RWPE2 (cell line): ENCODE data around the gene NT5C1B.

Experiments used
- ATAC-seq: fragments of 200-7000 bp; cut with Tn5 transposase; 3 replicates; pipeline ENCODE4 v1.9.1; 2021; ENCODE audit warnings: low read depth
- DNase-seq: peaks from one replicate; pipeline ENCODE4 v3.0.0-alpha.2; 2020; ENCODE audit warnings: low spot score
- H3K27ac ChIP-seq: fragments of 450-650 bp; 2 replicates; pipeline ENCODE4 v1.5.1; 2017; ENCODE audit warnings: mild to moderate bottlenecking; ENCODE audit not compliant: poor library complexity, severe bottlenecking
- H3K27me3 ChIP-seq: fragments of 250-450 bp; sonication (Bioruptor Pico); 2 replicates; pipeline ENCODE4 v1.5.1; 2021; ENCODE audit warnings: mild to moderate bottlenecking, moderate library complexity; ENCODE audit not compliant: insufficient read depth, poor library complexity, severe bottlenecking
- H3K36me3 ChIP-seq: fragments of 250-450 bp; sonication (Bioruptor Pico); 2 replicates; pipeline ENCODE4 v1.5.1; 2020; ENCODE audit warnings: low read depth, mild to moderate bottlenecking, moderate library complexity
- H3K4me1 ChIP-seq: fragments of 250-450 bp; sonication (Bioruptor Pico); 2 replicates; pipeline ENCODE4 v1.5.1; 2021; ENCODE audit warnings: mild to moderate bottlenecking, moderate library complexity; ENCODE audit not compliant: insufficient read depth, poor library complexity, severe bottlenecking
- H3K4me3 ChIP-seq: fragments of 250-450 bp; sonication (Bioruptor Pico); 2 replicates; pipeline ENCODE4 v1.5.1; 2021; ENCODE audit warnings: mild to moderate bottlenecking, moderate library complexity; ENCODE audit not compliant: severe bottlenecking
- H3K9me3 ChIP-seq: fragments of 250-450 bp; sonication (Bioruptor Pico); 2 replicates; pipeline ENCODE4 v1.5.1; 2021; ENCODE audit warnings: mild to moderate bottlenecking, moderate library complexity; ENCODE audit not compliant: severe bottlenecking
- CTCF ChIP-seq: fragments of 450-650 bp; IDR thresholded peaks from one replicate; pipeline ENCODE4 v1.5.1; 2017; ENCODE audit warnings: mild to moderate bottlenecking, moderate library complexity; ENCODE audit not compliant: poor library complexity, severe bottlenecking

NT5C1B gene

GRCh38 chr2:18588802-18589201, 567 bp downstream of the NT5C1B start:
- no peak for ATAC-seq
- peaks cover 9% of the 10 kb centered on the region for H3K4me1 ChIP-seq
- DNase-seq = no peak
- TF ChIP-seq CTCF = no peak
- H3K27ac ChIP-seq = peak overlapping the region; percentile 43
- H3K36me3 ChIP-seq = no peaks in the 10 kb centered on the region; the same call in 1 of the 2 replicates
- no peak overlapping the region for H3K4me3 ChIP-seq
- no peaks in the 10 kb centered on the region for H3K9me3 ChIP-seq
- no peaks in the 10 kb centered on the region for H3K27me3 ChIP-seq

GRCh38 chr2:18588049-18588448, 1.3 kb downstream of the NT5C1B start:
- ATAC-seq (no peak), DNase-seq (no peak)
- H3K36me3 ChIP-seq = no peaks in the 10 kb centered on the region; the same call in 1 of the 2 replicates
- H3K27ac ChIP-seq = no peak overlapping the region
- no peak overlapping the region for H3K4me3 ChIP-seq
- H3K4me1 ChIP-seq = peaks cover 9% of the 10 kb centered on the region
- TF ChIP-seq CTCF = no peak
- H3K27me3 ChIP-seq = no peaks in the 10 kb centered on the region
- no peaks in the 10 kb centered on the region for H3K9me3 ChIP-seq

GRCh38 chr2:18585526-18585925, 3.8 kb downstream of the NT5C1B start:
- Histone ChIP-seq H3K4me3 (no peak overlapping the region), H3K36me3 (no peaks in the 10 kb centered on the region; the same call in 1 of the 2 replicates), H3K4me1 (peaks cover 9% of the 10 kb centered on the region), H3K27ac (peak overlapping the region; percentile 27), H3K9me3 (no peaks in the 10 kb centered on the region), H3K27me3 (no peaks in the 10 kb centered on the region)
- no peak for DNase-seq
- TF ChIP-seq CTCF = no peak
- ATAC-seq = peak; percentile 59; the same call in 2 of the 3 replicates

- H3K27ac ChIP-seq = no peak overlapping the region
- no peak for TF ChIP-seq CTCF
- H3K4me3 ChIP-seq = no peak overlapping the region
- no peaks in the 10 kb centered on the region for H3K27me3 ChIP-seq
- no peaks in the 10 kb centered on the region for H3K9me3 ChIP-seq
- H3K4me1 ChIP-seq = peaks cover 8% of the 10 kb centered on the region
- no peak for DNase-seq
- no peak for ATAC-seq
- no peaks in the 10 kb centered on the region; the same call in 1 of the 2 replicates for H3K36me3 ChIP-seq
Observed at GRCh38 chr2:18584608-18584954, 4.8 kb downstream of the NT5C1B start.

GRCh38 chr2:18583905-18584607, 5.3 kb downstream of the NT5C1B start:
- no peak for TF ChIP-seq CTCF
- Histone ChIP-seq H3K27ac (no peak overlapping the region), H3K4me1 (peaks cover 3% of the 10 kb centered on the region), H3K36me3 (no peaks in the 10 kb centered on the region; the same call in 1 of the 2 replicates), H3K9me3 (no peaks in the 10 kb centered on the region), H3K4me3 (no peak overlapping the region), H3K27me3 (no peaks in the 10 kb centered on the region)
- ATAC-seq = no peak
- no peak for DNase-seq
